ENCODE results near the gene TNFSF13. TPM values are rescaled to one million over a fixed set of nuclear protein-coding genes. Genes with fewer than 3 reads are reported as not detected.

TNFSF13 gene
- total and polyA plus RNA-seq, 2 of the 8 experiments (the other 6 are each of a cell fraction or from before 2014, with no cell fraction given): 2.1 to 2.6 TPM

DNA sequence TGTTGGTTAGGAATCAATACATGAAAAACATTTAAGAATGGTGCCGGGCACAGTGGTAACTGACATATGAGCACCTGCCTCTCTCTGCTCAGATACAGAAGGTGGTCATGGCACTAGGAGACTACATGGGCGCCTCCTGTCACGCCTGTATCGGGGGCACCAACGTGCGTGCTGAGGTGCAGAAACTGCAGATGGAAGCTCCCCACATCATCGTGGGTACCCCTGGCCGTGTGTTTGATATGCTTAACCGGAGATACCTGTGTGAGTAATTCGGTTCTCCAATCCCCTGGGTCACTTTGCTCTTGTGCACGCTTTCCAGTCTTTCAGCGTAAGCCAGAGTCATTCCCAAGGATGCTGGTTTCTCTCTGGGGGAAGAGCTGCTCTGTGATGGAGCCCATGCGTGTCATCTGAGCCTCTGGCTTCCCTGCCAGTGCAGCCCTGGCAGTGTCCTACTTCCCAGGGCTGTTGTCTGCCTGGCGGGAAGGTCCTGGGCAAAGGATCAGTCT, 17.9 kb downstream of the TNFSF13 start:
- Histone ChIP-seq H2BK15ac (ENCODE audit: low read length) (no peak overlapping the region), H3K27ac (ENCODE audit: low read depth, low read length) (no peak overlapping the region), H3K4ac (replicated peaks; ENCODE audit: insufficient read length, low read depth, low read length) (no peak overlapping the region), H2BK5ac (ENCODE audit: low read depth, low read length) (no peak overlapping the region), H2BK20ac (ENCODE audit: low read length) (no peak overlapping the region), H3K9me3 (ENCODE audit: insufficient read depth in 2 of 2, low read depth in 1 of 2, low read length in 1 of 2) (no peaks in the 10 kb centered on the region), H3K23ac (ENCODE audit: insufficient read length) (no peak overlapping the region), H2AK5ac (ENCODE audit: low read depth, low read length) (no peak overlapping the region), H2AFZ (ENCODE audit: low read length) (no peak overlapping the region), H3K4me2 (ENCODE audit: insufficient read depth in 1 of 2, low read depth in 2 of 2, low read length in 2 of 2) (no peak overlapping the region), H3K36me3 (ENCODE audit: control insufficient read depth in 2 of 4, insufficient read depth in 4 of 4, low read length in 3 of 4) (peaks cover 41 to 58% (median 48%) of the 10 kb centered on the region in 4 experiments), H2BK120ac (replicated peaks; ENCODE audit: low read depth, low read length) (no peak overlapping the region), H4K91ac (replicated peaks; ENCODE audit: insufficient read length, low read length) (no peak overlapping the region), H2BK12ac (ENCODE audit: low read depth, low read length) (no peak overlapping the region), H3K4me1 (replicated peaks in 1 of 4; ENCODE audit: control insufficient read depth in 3 of 4, insufficient read depth in 4 of 4, low read length in 3 of 4) (peaks cover 4 to 12% (median 7%) of the 10 kb centered on the region in 4 experiments; a peak in 6 of 7 replicates), H3K79me1 (ENCODE audit: low read depth, low read length) (peaks cover 7% of the 10 kb centered on the region; the same call in 1 of the 2 replicates), H3K14ac (ENCODE audit: insufficient read length) (no peak overlapping the region), H3K23me2 (ENCODE audit: low read depth, low read length) (peaks cover 6% of the 10 kb centered on the region), H4K20me1 (replicated peaks in 1 of 2; ENCODE audit: control insufficient read depth in 1 of 2, insufficient read depth in 2 of 2, low read length in 2 of 2) (peaks cover 27 to 32% of the 10 kb centered on the region in 2 experiments), H3K4me3 (ENCODE audit: extremely low read depth in 1 of 4, insufficient read depth in 2 of 4, low read depth in 3 of 4, low read length in 4 of 4) (no peak overlapping the region; a peak in 1 of 8 replicates), H3K27me3 (replicated peaks in 1 of 4; ENCODE audit: control insufficient read depth in 3 of 4, extremely low read depth in 1 of 4, insufficient read depth in 3 of 4, low read length in 3 of 4) (no peaks in the 10 kb centered on the region), H3K56ac (replicated peaks; ENCODE audit: insufficient read length, low read depth, low read length) (no peak overlapping the region), H3K79me2 (ENCODE audit: control insufficient read depth in 1 of 2, insufficient read depth in 2 of 2, low read length in 2 of 2) (peaks cover 23 to 39% of the 10 kb centered on the region in 2 experiments), H3K9ac (replicated peaks in 1 of 4; ENCODE audit: extremely low read depth in 1 of 4, low read depth in 3 of 4, low read length in 3 of 4) (no peak overlapping the region), H3K18ac (ENCODE audit: extremely low read depth, low read length) (no peak overlapping the region), H4K8ac (ENCODE audit: extremely low read depth, insufficient read depth, low read length) (peak overlapping the region; percentile 31), H4K5ac (ENCODE audit: insufficient read length, low read depth, low read length) (no peak overlapping the region)
- DNase-seq (ENCODE audit: low read depth in 1 of 2, low spot score in 2 of 2) (no peak), FAIRE-seq (no peak)
- POLR2A ChIA-PET (ENCODE audit: partially characterized antibody): interaction anchor here (0.7 to 37.5 kb wide), 20 partner anchors 6 to 271 kb away, joined by 3 to 1144 read pairs (median 4); partner anchors contain the start of genes CD68, MPDU1, NEURL4 and POLR2A
- WGBS, 2 experiments (ENCODE audit: extremely low coverage in 1 of 2, insufficient coverage in 1 of 2, insufficient read length in 1 of 2, insufficient replicate concordance in 2 of 2, low coverage in 1 of 2, low lambda C conversion rate in 2 of 2, missing lambda C conversion rate in 1 of 2): 96% methylated on average over 14 of the region's 14 CpGs; no CpG with 5 or more reads in 1 of the 2 experiments
- CTCF ChIA-PET (ENCODE audit: partially characterized antibody): interaction anchor here (0.6 to 3.6 kb wide), 3 partner anchors 13 to 25 kb away, joined by 3 to 24 read pairs (median 3); partner anchors contain the start of genes SENP3 and SOX15
- peak; percentile 53 to 74 for TF ChIP-seq POLR2A (IDR thresholded peaks at IDR 0.05; ENCODE audit: control extremely low read depth in 1 of 2, low read depth in 2 of 2, low read length in 2 of 2)
- no peak for TF ChIP-seq RXRA (IDR thresholded peaks at IDR 0.05; ENCODE audit: insufficient read depth, low read depth, low read length)
- peak; percentile 96 for TF ChIP-seq POLR2AphosphoS5 (IDR thresholded peaks at IDR 0.05; ENCODE audit: low read depth, low read length)

All from H1 (cell line).